ENCODE measurements around the gene PLD6. TPM values are rescaled to one million over a fixed set of nuclear protein-coding genes. Genes with fewer than 3 reads are reported as not detected.

Gene PLD6
- total RNA-seq, 1 experiment from 2014 or later = 1.2 TPM

DNA sequence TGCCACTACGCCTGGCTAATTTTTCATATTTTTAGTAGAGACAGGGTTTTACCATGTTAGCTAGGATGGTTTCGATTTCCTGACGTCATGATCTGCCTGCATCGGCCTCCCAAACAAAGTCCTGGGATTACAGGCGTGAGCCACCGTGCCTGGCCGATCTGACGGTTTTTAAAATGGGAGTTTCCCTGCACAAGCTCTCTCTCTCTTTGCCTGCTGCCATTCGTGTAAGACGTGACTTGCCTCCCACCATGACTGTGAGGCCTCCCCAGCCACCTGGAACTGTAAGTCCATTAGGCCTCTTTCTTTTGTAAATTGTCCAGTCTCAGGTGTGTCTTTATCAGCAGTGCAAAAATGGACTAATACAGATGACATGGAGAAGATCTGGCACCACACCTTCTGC is 35.5 kb upstream of the PLD6 start:
- peaks cover 7% of the 10 kb centered on the region for H3K4me1 Mint-ChIP-seq
- POLR2A ChIA-PET = no interaction called here
- H3K27me3 Mint-ChIP-seq (ENCODE audit: low read depth) = no peaks in the 10 kb centered on the region
- H3K27ac Mint-ChIP-seq = 0 out of 2 replicates have a peak overlapping the region, but pooled peaks have one; percentile 10
- no peaks in the 10 kb centered on the region for H3K9me3 Mint-ChIP-seq
- TF ChIP-seq, protein P1, sequence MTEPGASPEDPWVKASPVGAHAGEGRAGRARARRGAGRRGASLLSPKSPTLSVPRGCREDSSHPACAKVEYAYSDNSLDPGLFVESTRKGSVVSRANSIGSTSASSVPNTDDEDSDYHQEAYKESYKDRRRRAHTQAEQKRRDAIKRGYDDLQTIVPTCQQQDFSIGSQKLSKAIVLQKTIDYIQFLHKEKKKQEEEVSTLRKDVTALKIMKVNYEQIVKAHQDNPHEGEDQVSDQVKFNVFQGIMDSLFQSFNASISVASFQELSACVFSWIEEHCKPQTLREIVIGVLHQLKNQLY (CRISPR knock-in tag; IDR thresholded peaks at IDR 0.05) = no peak
- TF ChIP-seq, protein P2, sequence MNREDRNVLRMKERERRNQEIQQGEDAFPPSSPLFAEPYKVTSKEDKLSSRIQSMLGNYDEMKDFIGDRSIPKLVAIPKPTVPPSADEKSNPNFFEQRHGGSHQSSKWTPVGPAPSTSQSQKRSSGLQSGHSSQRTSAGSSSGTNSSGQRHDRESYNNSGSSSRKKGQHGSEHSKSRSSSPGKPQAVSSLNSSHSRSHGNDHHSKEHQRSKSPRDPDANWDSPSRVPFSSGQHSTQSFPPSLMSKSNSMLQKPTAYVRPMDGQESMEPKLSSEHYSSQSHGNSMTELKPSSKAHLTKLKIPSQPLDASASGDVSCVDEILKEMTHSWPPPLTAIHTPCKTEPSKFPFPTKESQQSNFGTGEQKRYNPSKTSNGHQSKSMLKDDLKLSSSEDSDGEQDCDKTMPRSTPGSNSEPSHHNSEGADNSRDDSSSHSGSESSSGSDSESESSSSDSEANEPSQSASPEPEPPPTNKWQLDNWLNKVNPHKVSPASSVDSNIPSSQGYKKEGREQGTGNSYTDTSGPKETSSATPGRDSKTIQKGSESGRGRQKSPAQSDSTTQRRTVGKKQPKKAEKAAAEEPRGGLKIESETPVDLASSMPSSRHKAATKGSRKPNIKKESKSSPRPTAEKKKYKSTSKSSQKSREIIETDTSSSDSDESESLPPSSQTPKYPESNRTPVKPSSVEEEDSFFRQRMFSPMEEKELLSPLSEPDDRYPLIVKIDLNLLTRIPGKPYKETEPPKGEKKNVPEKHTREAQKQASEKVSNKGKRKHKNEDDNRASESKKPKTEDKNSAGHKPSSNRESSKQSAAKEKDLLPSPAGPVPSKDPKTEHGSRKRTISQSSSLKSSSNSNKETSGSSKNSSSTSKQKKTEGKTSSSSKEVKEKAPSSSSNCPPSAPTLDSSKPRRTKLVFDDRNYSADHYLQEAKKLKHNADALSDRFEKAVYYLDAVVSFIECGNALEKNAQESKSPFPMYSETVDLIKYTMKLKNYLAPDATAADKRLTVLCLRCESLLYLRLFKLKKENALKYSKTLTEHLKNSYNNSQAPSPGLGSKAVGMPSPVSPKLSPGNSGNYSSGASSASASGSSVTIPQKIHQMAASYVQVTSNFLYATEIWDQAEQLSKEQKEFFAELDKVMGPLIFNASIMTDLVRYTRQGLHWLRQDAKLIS (CRISPR knock-in tag; IDR thresholded peaks at IDR 0.05; ENCODE audit: borderline replicate concordance) = no peak
- TF ChIP-seq ZNF396 (CRISPR knock-in tag; IDR thresholded peaks at IDR 0.05; ENCODE audit: borderline replicate concordance) (no peak), NR3C1 (CRISPR knock-in tag; conservative IDR thresholded peaks at IDR 0.05; ENCODE audit: low read depth) (no peak), MXD4 (CRISPR knock-in tag; IDR thresholded peaks at IDR 0.05; ENCODE audit: borderline replicate concordance) (no peak), ZNF138 (CRISPR knock-in tag; conservative IDR thresholded peaks at IDR 0.05) (no peak), ZNF121 (CRISPR knock-in tag; IDR thresholded peaks at IDR 0.05) (no peak), ZNF232 (CRISPR knock-in tag; IDR thresholded peaks at IDR 0.05) (no peak)
- TF ChIP-seq, protein P3, sequence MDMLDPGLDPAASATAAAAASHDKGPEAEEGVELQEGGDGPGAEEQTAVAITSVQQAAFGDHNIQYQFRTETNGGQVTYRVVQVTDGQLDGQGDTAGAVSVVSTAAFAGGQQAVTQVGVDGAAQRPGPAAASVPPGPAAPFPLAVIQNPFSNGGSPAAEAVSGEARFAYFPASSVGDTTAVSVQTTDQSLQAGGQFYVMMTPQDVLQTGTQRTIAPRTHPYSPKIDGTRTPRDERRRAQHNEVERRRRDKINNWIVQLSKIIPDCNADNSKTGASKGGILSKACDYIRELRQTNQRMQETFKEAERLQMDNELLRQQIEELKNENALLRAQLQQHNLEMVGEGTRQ (CRISPR knock-in tag; IDR thresholded peaks at IDR 0.05) = no peak
- TF ChIP-seq, protein P4, sequence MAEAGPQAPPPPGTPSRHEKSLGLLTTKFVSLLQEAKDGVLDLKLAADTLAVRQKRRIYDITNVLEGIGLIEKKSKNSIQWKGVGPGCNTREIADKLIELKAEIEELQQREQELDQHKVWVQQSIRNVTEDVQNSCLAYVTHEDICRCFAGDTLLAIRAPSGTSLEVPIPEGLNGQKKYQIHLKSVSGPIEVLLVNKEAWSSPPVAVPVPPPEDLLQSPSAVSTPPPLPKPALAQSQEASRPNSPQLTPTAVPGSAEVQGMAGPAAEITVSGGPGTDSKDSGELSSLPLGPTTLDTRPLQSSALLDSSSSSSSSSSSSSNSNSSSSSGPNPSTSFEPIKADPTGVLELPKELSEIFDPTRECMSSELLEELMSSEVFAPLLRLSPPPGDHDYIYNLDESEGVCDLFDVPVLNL (CRISPR knock-in tag; IDR thresholded peaks at IDR 0.05; ENCODE audit: borderline replicate concordance, low read depth) = no peak
- TF ChIP-seq, protein P5, sequence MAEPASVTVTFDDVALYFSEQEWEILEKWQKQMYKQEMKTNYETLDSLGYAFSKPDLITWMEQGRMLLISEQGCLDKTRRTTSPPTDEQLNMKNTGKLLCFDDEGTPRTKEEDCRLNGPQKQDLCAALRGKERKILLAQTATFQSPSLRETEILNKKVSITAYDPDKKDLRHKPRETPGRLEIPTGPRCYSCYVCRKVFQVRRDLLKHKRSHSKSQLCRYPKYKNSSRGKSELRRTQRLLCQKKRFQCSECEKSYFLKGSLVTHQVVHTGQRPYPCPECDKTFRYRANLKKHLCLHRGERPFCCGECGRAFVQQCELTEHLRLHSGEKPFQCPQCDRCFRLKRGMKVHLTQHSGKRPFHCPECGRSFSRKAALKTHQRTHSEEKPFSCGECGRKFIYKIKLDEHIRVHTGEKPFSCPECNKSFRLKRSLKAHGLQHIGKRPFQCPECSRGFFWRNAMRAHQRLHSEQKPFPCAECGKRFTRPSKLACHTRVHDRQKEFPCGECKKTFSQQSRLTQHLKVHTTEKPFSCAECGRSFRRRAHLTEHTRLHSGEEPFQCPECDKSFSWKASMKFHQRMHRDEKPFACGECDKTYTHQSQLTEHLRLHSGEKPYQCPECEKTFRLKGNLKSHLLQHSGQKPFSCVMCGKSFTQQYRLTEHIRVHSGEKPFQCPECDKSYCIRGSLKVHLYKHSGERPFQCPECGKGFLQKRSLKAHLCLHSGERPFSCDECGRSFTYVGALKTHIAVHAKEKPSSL (CRISPR knock-in tag; conservative IDR thresholded peaks at IDR 0.05) = no peak
- TF ChIP-seq, protein P6, sequence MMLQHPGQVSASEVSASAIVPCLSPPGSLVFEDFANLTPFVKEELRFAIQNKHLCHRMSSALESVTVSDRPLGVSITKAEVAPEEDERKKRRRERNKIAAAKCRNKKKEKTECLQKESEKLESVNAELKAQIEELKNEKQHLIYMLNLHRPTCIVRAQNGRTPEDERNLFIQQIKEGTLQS (CRISPR knock-in tag; conservative IDR thresholded peaks at IDR 0.05) = no peak
- TF ChIP-seq, protein P7, sequence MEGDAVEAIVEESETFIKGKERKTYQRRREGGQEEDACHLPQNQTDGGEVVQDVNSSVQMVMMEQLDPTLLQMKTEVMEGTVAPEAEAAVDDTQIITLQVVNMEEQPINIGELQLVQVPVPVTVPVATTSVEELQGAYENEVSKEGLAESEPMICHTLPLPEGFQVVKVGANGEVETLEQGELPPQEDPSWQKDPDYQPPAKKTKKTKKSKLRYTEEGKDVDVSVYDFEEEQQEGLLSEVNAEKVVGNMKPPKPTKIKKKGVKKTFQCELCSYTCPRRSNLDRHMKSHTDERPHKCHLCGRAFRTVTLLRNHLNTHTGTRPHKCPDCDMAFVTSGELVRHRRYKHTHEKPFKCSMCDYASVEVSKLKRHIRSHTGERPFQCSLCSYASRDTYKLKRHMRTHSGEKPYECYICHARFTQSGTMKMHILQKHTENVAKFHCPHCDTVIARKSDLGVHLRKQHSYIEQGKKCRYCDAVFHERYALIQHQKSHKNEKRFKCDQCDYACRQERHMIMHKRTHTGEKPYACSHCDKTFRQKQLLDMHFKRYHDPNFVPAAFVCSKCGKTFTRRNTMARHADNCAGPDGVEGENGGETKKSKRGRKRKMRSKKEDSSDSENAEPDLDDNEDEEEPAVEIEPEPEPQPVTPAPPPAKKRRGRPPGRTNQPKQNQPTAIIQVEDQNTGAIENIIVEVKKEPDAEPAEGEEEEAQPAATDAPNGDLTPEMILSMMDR (IDR thresholded peaks at IDR 0.05) = no peak
- H3K4me3 Mint-ChIP-seq = no peak overlapping the region
- CTCF ChIA-PET = interaction anchor here (0.9 kb wide), 1 partner anchor 28 kb away, joined by 3 read pairs; no protein-coding TSS in a partner anchor
- ATAC-seq (no peak), DNase-seq (ENCODE audit: low spot score) (no peak)
- peaks cover 7% of the 10 kb centered on the region for H3K36me3 Mint-ChIP-seq

DNA sequence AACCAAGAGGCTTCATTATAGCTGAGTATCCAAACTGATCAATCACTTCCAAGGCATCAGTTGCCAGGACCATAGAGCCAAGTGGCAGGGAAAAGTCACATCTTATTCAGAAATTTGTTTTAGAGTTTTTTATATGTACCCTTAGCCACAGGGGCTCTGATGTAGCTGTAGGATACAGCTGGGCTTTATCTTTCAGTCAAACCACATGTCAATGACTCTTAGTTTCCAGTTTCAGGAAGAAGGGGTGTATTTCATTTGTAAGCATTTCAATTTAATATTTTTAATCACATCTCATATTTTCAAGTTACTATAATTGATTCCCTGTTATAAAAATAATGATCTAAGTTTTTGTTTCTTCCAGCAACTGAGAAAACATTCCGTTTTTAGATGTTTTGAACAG is 33.7 kb upstream of the PLD6 start:
- no peak for DNase-seq (ENCODE audit: low spot score)
- POLR2A ChIA-PET = no interaction called here

More for the DNA sequence above, 33.7 kb upstream of the PLD6 start:
- Mint-ChIP-seq H3K27me3 (ENCODE audit: low read depth) (no peaks in the 10 kb centered on the region), H3K27ac (no peak overlapping the region), H3K9me3 (no peaks in the 10 kb centered on the region), H3K4me1 (peaks cover 21% of the 10 kb centered on the region), H3K4me3 (no peak overlapping the region), H3K36me3 (no peaks in the 10 kb centered on the region; the same call in 1 of the 2 replicates)
- TF ChIP-seq NR1H2 (CRISPR knock-in tag; IDR thresholded peaks at IDR 0.05) (no peak), CREB1 (CRISPR knock-in tag; IDR thresholded peaks at IDR 0.05) (no peak), ZNF138 (CRISPR knock-in tag; conservative IDR thresholded peaks at IDR 0.05) (no peak)
- TF ChIP-seq, protein P8, sequence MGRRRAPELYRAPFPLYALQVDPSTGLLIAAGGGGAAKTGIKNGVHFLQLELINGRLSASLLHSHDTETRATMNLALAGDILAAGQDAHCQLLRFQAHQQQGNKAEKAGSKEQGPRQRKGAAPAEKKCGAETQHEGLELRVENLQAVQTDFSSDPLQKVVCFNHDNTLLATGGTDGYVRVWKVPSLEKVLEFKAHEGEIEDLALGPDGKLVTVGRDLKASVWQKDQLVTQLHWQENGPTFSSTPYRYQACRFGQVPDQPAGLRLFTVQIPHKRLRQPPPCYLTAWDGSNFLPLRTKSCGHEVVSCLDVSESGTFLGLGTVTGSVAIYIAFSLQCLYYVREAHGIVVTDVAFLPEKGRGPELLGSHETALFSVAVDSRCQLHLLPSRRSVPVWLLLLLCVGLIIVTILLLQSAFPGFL (CRISPR knock-in tag; IDR thresholded peaks at IDR 0.05; ENCODE audit: borderline replicate concordance) = no peak
- TF ChIP-seq, protein P9, sequence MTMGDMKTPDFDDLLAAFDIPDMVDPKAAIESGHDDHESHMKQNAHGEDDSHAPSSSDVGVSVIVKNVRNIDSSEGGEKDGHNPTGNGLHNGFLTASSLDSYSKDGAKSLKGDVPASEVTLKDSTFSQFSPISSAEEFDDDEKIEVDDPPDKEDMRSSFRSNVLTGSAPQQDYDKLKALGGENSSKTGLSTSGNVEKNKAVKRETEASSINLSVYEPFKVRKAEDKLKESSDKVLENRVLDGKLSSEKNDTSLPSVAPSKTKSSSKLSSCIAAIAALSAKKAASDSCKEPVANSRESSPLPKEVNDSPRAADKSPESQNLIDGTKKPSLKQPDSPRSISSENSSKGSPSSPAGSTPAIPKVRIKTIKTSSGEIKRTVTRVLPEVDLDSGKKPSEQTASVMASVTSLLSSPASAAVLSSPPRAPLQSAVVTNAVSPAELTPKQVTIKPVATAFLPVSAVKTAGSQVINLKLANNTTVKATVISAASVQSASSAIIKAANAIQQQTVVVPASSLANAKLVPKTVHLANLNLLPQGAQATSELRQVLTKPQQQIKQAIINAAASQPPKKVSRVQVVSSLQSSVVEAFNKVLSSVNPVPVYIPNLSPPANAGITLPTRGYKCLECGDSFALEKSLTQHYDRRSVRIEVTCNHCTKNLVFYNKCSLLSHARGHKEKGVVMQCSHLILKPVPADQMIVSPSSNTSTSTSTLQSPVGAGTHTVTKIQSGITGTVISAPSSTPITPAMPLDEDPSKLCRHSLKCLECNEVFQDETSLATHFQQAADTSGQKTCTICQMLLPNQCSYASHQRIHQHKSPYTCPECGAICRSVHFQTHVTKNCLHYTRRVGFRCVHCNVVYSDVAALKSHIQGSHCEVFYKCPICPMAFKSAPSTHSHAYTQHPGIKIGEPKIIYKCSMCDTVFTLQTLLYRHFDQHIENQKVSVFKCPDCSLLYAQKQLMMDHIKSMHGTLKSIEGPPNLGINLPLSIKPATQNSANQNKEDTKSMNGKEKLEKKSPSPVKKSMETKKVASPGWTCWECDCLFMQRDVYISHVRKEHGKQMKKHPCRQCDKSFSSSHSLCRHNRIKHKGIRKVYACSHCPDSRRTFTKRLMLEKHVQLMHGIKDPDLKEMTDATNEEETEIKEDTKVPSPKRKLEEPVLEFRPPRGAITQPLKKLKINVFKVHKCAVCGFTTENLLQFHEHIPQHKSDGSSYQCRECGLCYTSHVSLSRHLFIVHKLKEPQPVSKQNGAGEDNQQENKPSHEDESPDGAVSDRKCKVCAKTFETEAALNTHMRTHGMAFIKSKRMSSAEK (CRISPR knock-in tag; IDR thresholded peaks at IDR 0.05; ENCODE audit: borderline replicate concordance) = no peak
- no peak for ATAC-seq
- CTCF ChIA-PET = no interaction called here

All from WTC11 (cell line).